OCI-M2 (cell line): ENCODE measurements around the gene SCAPER.
"Not testable (repeated sequence)": the region's sequence is repeated elsewhere in the genome, so short reads cannot be mapped to it uniquely, and the experiment has no call there.

ENCODE experiments used
- DNase-seq: peaks from one replicate; lab custom pipeline; 2025; ENCODE audit not compliant: unreplicated experiment; lab: John Stamatoyannopoulos, UW

The SCAPER gene

DNA sequence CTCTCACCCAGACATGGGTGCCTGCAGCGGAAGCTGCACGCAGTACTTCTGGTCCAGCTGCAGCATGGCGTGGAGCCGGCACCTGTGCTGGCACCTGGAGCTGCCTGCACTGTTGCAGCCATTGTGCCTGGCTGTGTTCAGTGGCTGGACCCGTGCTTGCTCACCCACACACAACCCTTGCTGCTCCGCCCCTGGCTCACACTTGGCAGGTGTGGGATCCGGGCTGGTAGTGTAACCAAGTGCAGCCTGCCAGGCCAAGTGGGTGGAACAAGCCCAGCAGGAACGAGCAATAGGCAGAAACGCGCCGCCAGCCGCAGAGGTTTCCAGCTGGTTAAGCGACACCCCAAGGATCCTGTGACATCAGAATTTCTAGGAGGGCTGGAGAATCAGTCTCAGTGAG lies 11.2 kb upstream of the SCAPER start:
- no peak for DNase-seq

DNA sequence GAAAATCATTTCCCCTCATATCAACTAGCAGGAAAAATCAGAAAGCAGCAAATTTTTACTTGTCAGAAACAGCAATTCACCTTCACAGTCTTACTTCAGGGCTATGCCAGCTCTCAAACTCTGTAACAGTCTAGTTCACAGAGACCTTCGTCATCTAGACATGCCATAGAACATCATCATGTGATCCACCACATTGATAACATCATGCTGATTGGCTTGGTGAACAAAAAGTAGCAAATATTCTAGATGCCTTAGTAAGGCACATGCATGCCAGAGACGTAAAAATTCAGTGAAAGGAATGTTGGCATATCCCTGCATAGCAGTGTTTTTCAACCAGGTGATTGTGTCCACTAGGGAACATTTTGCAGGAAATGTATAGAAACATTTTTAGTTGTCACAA lies 8.6 kb upstream of the SCAPER start:
- DNase-seq: no peak

- DNase-seq: no peak
Observed at GRCh38 chr15:76912430-76912829, 7.3 kb upstream of the SCAPER start.

- DNase-seq: no peak
Observed at GRCh38 chr15:76905855-76906254, 715 bp upstream of the SCAPER start.

DNA sequence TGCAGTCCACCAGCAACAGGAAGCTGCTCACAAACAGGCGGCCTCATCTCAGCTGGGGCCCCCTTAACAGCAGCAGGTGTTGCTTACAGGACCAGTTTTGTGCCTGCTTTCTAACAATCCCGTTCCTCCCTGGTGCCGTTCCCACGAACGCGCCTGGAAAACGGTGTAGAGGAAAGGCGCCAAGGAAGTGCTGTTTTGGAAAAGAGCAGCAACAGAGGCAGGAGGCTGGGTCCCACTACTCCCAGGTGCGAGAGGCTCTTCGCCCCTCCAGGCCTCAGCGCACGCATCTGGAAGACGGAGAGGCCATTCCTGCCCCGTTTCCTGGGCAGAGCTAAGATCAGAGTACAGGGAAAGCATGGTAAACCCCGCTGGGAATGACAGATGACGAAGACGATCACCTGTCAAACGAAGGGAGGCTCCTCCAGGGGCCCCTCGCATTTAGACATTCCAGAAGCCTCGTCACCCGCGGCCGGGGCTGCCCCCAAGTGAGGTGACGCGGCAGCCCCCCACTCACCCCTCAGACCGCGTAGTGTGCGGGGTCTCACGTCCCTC lies 603 bp downstream of the SCAPER start:
- no peak for DNase-seq

- DNase-seq: no peak
Observed at GRCh38 chr15:76903251-76903681, 1.9 kb downstream of the SCAPER start.

DNA sequence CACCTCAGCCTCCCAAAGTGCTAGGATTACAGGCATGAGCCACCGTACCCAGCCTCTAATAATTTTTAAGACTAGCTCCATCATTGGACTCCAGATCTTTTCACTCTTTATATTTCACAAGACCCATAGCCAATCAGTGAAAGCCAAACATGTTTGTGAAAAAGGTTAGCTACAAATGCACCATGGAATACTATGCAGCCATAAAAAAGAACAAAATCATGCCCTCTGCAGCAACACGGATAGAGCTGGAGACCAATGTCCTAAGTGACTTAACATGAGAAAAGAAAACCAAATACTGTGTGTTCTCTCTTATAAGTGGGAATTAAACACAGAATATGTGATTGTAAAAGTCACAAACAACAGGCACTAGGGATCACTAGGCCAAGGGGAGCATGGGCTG lies 3.2 kb downstream of the SCAPER start:
- no peak for DNase-seq

DNA sequence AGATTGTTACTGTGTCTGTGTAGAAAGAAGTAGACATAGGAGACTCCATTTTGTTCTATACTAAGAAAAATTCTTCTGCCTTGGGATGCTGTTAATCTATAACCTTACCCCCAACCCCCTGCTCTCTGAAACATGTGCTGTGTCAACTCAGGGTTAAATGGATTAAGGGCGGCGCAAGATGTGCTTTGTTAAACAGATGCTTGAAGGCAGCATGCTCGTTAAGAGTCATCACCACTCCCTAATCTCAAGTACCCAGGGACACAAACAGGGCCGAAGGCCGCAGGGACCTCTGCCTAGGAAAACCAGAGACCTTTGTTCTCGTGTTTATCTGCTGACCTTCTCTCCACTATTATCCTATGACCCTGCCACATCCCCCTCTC lies 5.2 kb downstream of the SCAPER start:
- DNase-seq: not testable (repeated sequence)

- DNase-seq: not testable (repeated sequence)
Observed at GRCh38 chr15:76899176-76899930, 5.8 kb downstream of the SCAPER start.

- no peak for DNase-seq
Observed at GRCh38 chr15:76898102-76898501, 7.0 kb downstream of the SCAPER start.

DNA sequence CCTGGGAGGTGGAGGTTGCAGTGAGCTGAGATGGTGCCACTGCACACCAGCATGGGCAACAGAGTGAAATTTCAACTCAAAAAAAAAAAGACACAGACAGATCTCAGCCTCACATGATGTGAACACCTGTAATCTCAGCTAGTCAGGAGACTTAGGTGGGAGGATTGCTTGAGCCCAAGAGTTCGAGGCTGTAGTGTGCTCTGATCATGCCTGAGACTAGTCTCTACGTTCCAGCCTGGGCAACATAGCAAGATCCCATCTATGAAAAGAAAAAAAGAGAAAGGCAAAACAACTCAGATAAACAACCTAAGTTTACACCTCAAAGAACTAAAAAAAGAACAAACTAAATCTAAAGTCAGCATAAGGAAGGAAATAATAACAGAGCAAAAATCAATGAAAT lies 11.0 kb downstream of the SCAPER start:
- DNase-seq: no peak

DNA sequence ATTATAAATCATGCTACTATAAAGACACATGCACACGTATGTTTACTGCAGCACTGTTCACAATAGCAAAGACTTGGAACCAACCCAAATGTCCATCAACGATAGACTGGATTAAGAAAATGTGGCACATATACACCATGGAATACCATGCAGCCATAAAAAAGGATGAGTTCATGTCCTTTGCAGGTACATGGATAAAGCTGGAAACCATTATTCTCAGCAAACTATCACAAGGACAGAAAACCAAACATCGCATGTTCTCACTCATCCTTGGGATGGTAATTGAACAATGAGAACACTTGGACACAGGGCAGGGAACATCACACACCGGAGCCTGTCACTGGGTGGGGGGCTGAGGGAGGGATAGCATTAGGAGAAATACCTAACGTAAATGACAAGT lies 12.3 kb downstream of the SCAPER start:
- not testable (repeated sequence) for DNase-seq

- DNase-seq: not testable (repeated sequence)
Observed at GRCh38 chr15:76887280-76888141, 17.6 kb downstream of the SCAPER start.

DNA sequence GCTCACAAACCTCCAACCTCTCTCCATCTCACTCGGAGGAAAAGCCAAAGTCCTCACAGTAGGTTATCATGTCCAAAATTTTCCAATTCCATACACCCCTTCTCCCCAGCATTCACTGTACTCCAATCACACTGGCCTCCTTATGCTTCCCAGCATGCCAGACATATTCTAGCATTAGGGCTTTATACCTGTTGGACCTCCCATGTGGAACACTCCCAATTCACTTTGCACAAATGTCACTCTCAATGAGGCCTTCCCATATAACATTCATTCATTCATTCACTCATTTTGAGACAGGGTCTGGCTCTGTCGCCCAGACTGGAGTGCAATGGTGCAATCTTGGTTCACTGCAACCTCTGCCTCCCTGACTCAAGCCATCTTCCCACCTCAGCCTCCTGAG lies 19.9 kb downstream of the SCAPER start:
- no peak for DNase-seq

DNA sequence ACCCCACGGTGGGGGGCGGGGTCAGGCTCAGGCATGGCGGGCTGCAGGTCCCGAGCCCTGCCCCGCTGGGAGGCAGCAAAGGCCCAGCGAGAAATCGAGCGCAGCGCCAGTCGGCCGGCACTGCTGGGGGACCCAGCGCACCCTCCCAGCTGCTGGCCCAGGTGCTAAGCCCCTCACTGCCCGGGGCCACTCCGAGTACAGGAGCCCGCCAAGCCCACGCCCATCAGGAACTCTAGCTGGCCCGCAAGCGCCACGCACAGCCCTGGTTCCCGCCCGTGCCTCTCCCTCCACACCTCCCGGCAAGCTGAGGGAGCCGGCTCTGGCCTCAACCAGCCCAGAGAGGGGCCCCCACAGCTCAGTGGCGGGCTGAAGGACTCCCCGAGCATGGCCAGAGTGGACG lies 29.2 kb downstream of the SCAPER start:
- no peak for DNase-seq

DNA sequence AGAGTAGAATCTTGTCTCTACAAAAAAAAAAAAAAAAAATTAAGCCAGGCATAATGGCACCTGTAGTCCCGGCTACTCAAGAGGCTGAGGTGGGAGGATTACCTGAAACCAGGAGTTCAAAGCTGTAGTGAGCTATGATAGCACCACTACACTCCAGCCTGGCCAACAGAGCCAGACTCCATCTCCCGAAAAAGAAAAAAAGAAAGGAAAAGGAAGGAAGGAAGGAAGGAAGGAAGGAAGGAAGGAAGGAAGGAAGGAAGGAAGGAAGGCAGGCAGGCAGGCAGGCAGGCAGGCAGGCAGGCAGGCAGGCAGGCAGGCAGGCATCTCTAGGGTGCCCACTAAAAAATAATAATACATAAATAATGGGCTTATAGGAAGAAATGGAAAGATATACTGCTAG lies 32.1 kb downstream of the SCAPER start:
- not testable (repeated sequence) for DNase-seq

DNA sequence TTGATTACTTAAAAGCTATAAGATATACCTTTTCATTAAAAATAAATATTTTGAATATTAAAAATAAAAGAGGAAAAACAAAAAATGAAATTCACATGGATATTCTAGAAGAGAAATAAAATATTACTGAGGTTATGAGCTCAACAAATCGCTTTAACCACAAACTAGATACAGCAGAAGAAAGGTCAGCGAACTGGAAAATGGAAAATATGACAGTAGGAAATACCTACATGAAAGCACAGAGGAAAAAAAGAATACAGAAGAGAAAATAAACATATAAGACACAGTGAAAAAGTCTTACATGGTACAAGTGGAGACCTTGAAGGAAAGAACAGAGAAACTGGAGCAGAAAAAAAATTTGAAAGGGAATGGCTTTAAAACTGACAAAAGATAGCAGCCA lies 33.2 kb downstream of the SCAPER start:
- no peak for DNase-seq

DNA sequence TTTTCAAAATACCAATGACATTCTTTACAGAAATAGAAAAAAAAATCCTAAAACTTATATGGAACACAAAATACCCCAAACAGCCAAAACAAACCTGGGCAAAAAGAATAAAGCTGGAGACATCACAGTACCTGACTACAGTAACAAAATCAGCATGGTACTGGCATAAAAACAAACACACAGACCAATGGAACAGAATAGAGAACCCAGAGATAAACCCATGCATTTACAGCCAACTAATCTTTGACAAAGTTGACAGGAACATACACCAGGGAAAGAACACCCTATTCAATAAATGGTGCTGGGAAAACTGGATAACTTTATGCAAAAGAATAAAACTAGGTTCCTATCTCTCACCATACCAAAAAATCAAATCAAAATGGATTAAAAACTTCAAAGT lies 36.4 kb downstream of the SCAPER start:
- DNase-seq: no peak

DNA sequence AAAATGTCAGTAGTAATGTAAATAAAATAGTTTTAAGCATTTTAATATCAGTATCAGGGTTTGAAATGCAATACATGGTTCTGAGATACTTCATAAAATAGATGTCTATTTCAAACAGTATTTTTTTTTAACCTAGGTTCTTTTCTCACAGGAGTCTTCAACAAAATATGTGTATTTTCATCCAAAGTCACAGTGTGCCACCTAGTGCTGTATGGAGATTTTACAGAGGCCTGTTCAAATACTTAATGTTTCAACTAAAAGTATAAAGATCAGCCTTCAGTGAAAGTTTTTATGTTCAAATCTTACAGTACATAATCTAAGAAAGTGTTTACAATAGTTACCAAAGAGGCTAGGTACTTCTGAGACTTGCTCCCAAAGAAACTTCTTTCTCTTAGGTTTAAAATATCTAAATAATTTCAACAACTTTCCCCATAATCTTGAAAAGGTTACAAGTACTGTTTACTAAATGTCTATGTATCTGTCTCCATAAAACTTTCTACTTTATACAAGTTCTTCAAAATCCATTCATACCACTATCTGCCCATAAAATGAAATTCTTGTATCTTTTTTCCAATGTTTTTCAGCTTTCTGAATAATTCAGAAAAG lies 38.3 kb downstream of the SCAPER start:
- DNase-seq: no peak

DNA sequence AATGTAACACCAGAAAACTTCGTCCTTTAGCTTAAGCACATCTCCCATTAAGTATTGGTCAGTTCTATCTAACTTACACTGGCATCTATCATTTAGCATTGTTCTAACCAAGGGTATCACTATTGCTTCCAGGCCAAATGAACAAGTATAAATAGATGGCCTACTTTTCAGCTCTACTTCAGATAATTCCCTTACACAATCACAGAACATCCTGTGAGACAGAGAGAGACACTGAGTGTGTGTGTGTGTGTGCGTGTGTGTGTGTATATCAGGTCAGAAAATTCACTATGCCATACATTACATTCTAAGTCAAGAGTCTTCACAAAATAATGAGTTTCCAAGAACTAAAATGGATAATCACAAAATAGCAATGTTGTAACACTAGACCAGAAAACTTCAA lies 39.1 kb downstream of the SCAPER start:
- DNase-seq: no peak

DNA sequence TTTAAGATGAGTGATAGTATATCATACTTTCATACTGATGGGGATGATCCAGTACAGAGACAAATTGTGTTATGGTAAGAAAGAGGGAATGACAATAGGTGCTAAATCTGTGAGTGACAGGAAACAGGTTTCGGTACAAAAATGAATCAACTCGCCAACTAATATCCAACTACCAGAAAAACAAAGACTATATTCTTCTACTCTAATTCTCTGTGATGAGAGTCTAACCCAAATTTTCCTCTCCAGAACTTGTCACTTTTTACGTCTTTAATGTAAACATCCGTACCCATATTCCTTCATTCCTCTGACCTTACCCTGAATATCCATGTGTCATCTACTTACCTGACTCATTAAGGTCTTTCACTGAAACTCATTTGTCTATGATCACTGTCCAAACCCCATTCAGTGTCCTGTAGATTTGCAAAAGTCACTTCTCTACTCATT lies 39.6 kb downstream of the SCAPER start:
- DNase-seq: no peak

DNA sequence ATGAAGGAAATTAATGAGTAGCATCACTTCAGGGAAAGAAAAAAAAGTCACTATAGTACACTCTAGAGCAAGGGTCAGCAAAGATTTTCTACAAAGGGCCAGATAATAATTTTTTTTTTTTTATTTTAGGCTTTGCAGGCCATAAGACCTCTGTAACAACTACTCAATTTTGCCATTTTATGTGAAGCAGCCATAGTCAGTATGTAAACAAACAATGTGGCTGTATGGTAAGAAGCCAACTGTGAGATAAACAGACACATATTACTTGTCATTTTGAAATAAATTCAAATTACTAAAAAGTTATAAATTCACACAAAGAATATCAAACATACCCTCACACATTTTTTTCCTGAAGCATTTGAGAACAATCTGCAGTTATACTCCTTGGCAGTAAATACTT lies 40.6 kb downstream of the SCAPER start:
- no peak for DNase-seq
